Measurements from ENCODE around the gene EML5. TPM values are rescaled to one million over a fixed set of nuclear protein-coding genes. Genes with fewer than 3 reads are reported as not detected.

EML5 gene
- total RNA-seq, 1 experiment from 2014 or later: 0.85 TPM

- Mint-ChIP-seq H3K36me3 (no peaks in the 10 kb centered on the region), H3K27me3 (ENCODE audit: low read depth) (no peaks in the 10 kb centered on the region; the same call in 1 of the 2 replicates), H3K27ac (no peak overlapping the region), H3K4me1 (no peaks in the 10 kb centered on the region), H3K9me3 (no peaks in the 10 kb centered on the region), H3K4me3 (no peak overlapping the region)
- no peak for DNase-seq (ENCODE audit: low spot score)
- ChIA-PET CTCF (no interaction called here), POLR2A (no interaction called here)
- TF ChIP-seq FOXJ3 (CRISPR knock-in tag; IDR thresholded peaks at IDR 0.05; ENCODE audit: borderline replicate concordance): no peak
- TF ChIP-seq FOXP1 (CRISPR knock-in tag; IDR thresholded peaks at IDR 0.05; ENCODE audit: borderline replicate concordance): no peak
- no peak for TF ChIP-seq AFF4 (CRISPR knock-in tag; IDR thresholded peaks at IDR 0.05; ENCODE audit: borderline replicate concordance)
- TF ChIP-seq NR3C1 (CRISPR knock-in tag; conservative IDR thresholded peaks at IDR 0.05; ENCODE audit: low read depth): no peak
- no peak for TF ChIP-seq ZNF232 (CRISPR knock-in tag; IDR thresholded peaks at IDR 0.05)
- no peak for TF ChIP-seq ZNF219 (CRISPR knock-in tag; IDR thresholded peaks at IDR 0.05; ENCODE audit: borderline replicate concordance)
- no peak for TF ChIP-seq ZBTB21 (CRISPR knock-in tag; IDR thresholded peaks at IDR 0.05; ENCODE audit: borderline replicate concordance)
- no peak for TF ChIP-seq CBFB (CRISPR knock-in tag; IDR thresholded peaks at IDR 0.05; ENCODE audit: low read depth)
- no peak for TF ChIP-seq ZBTB43 (CRISPR knock-in tag; IDR thresholded peaks at IDR 0.05)
- TF ChIP-seq SP1 (CRISPR knock-in tag; conservative IDR thresholded peaks at IDR 0.05): no peak
- TF ChIP-seq NR2C2 (CRISPR knock-in tag; IDR thresholded peaks at IDR 0.05): no peak
- no peak for TF ChIP-seq CTCF (IDR thresholded peaks at IDR 0.05)
- no peak for ATAC-seq
These were observed 82.0 kb downstream of the EML5 start for GRCh38 chr14:88710709-88711108.

- H3K36me3 Mint-ChIP-seq: no peaks in the 10 kb centered on the region
- no peaks in the 10 kb centered on the region for H3K4me1 Mint-ChIP-seq
- POLR2A ChIA-PET: no interaction called here
- CTCF ChIA-PET: no interaction called here
- DNase-seq (ENCODE audit: low spot score) (no peak), ATAC-seq (no peak)
- TF ChIP-seq USF2 (CRISPR knock-in tag; IDR thresholded peaks at IDR 0.05) (no peak), ZNF532 (CRISPR knock-in tag; IDR thresholded peaks at IDR 0.05; ENCODE audit: borderline replicate concordance) (no peak), NFATC4 (CRISPR knock-in tag; IDR thresholded peaks at IDR 0.05) (no peak), HMGA2 (CRISPR knock-in tag; IDR thresholded peaks at IDR 0.05) (0 out of 2 replicates have a peak, but pooled peaks have one; percentile 22)
- H3K4me3 Mint-ChIP-seq: no peak overlapping the region
- no peak overlapping the region for H3K27ac Mint-ChIP-seq
- H3K27me3 Mint-ChIP-seq (ENCODE audit: low read depth): no peaks in the 10 kb centered on the region
- H3K9me3 Mint-ChIP-seq: no peaks in the 10 kb centered on the region
These were observed 85.7 kb downstream of the EML5 start for GRCh38 chr14:88707088-88707487.
